HepG2 (cell line): Measurements from ENCODE around the gene ATP1A1. TPM values are rescaled to one million over a fixed set of nuclear protein-coding genes. Genes with fewer than 3 reads are reported as not detected.
A peak's percentile ranks its signal among the peaks of the same experiment; 100 is the strongest.

Experiments used
- ATAC-seq: fragments of 200-7000 bp; cut with Tn5 transposase; 3 replicates; pipeline ENCODE4 v1.9.1; 2020; ENCODE audit warnings: mild to moderate bottlenecking, moderate library complexity
- BruUV-seq: library from RNA; stranded (reverse); fragments of 400-500 nt; replicated peaks from 2 replicates; lab custom pipeline; 2021; lab: Mats Ljungman, UMichigan
- CTCF ChIA-PET: fragments of 300-600 bp; formaldehyde crosslinking; extraction: SDS; loops from one replicate; lab custom pipeline; 2021; ENCODE audit warnings: low total read pairs, inconsistent platforms, low intra/inter-chr PET ratio; lab: Yijun Ruan, JAX
- POLR2A ChIA-PET: fragments of 350-600 bp; sonication (Branson Sonifier 250); formaldehyde crosslinking; loops from one replicate; lab custom pipeline; 2020; ENCODE audit warnings: antibody characterized with exemption, inconsistent platforms; lab: Yijun Ruan, JAX
- DNase-seq: peaks from one replicate; pipeline ENCODE4 v3.0.0-alpha.2; 2015; ENCODE audit warnings: low spot score
- FAIRE-seq: peaks from 3 replicates; lab custom pipeline; 2011; peaks lifted over from hg19 to GRCh38; lab: Jason Lieb, UNC
- H2AFZ ChIP-seq: one replicate; pipeline ENCODE4 v1.6.1; 2011; ENCODE audit warnings: low read length, inconsistent platforms
- H3K27ac ChIP-seq: fragments of 300-600 bp; 3 replicates; pipeline ENCODE4 v1.8.0; 2011; ENCODE audit warnings: mixed run types, mild to moderate bottlenecking, mixed read lengths, low read length, inconsistent platforms; ENCODE audit not compliant: insufficient read depth; ENCODE audit errors: extremely low read length
- H3K27me3 ChIP-seq, 2 experiments: fragments of 200-600 bp in 1 of 2; 2 replicates in 1 of 2; 3 replicates in 1 of 2; pipeline versions ENCODE4 v1.6.0 to v1.8.0; 2011; ENCODE audit warnings: low read length in 2 of 2, mild to moderate bottlenecking in 2 of 2, moderate library complexity in 2 of 2, inconsistent platforms in 1 of 2; ENCODE audit not compliant: insufficient read depth in 2 of 2, control insufficient read depth in 1 of 2
- H3K36me3 ChIP-seq, 2 experiments: fragments of 200-600 bp in 1 of 2; replicated peaks in 1 of 2; 2 replicates in 1 of 2; 3 replicates in 1 of 2; pipeline versions ENCODE4 v1.5.1 to v1.8.0; 2011; ENCODE audit warnings: low read length in 2 of 2, inconsistent platforms in 1 of 2; ENCODE audit not compliant: insufficient read depth in 2 of 2, control insufficient read depth in 1 of 2
- H3K4me1 ChIP-seq: 2 replicates; pipeline ENCODE4 v1.5.1; 2012; ENCODE audit warnings: low read length, inconsistent platforms; ENCODE audit not compliant: insufficient read depth
- H3K4me2 ChIP-seq: 2 replicates; pipeline ENCODE4 v1.6.0; 2011; ENCODE audit warnings: low read depth, low read length, inconsistent platforms
- H3K4me3 ChIP-seq, 3 experiments: fragments of 200-600 bp in 1 of 3; sonication (generic), shearing (Covaris generic) in 1 of 3; replicated peaks in 1 of 3; 2 replicates each; pipeline ENCODE4 v1.5.1; 2011 to 2016; ENCODE audit warnings: low read length in 3 of 3, inconsistent platforms in 2 of 3, low read depth in 2 of 3, mild to moderate bottlenecking in 2 of 3, control low read depth in 1 of 3, mixed read lengths in 1 of 3; ENCODE audit not compliant: insufficient read depth in 1 of 3
- H3K79me2 ChIP-seq: one replicate; pipeline ENCODE4 v1.6.1; 2011; ENCODE audit warnings: low read length, inconsistent platforms; ENCODE audit not compliant: insufficient read depth
- H3K9ac ChIP-seq: 2 replicates; pipeline ENCODE4 v1.6.0; 2011; ENCODE audit warnings: mild to moderate bottlenecking, low read depth, low read length, inconsistent platforms; ENCODE audit not compliant: insufficient read depth
- H3K9me3 ChIP-seq: 2 replicates; pipeline ENCODE4 v1.5.1; 2012; ENCODE audit warnings: mild to moderate bottlenecking, low read length
- H4K20me1 ChIP-seq: 2 replicates; pipeline ENCODE4 v1.6.0; 2011; ENCODE audit warnings: inconsistent platforms, mild to moderate bottlenecking, low read length, moderate library complexity; ENCODE audit not compliant: insufficient read depth
- NFYB ChIP-seq: sonication (generic); formaldehyde crosslinking; IDR thresholded peaks from 2 replicates; pipeline ENCODE4 v1.4.0; 2020; ENCODE audit warnings: missing genetic modification reagents
- WGBS: methylation state at CpG from one replicate; pipeline ENCODE4 v1.1.6; 2017; ENCODE audit warnings: low lambda C conversion rate; 5-methylcytosine and 5-hydroxymethylcytosine counted together
- in situ Hi-C: cut with HindIII; loops from 2 replicates; pipeline ENCODE4 v1.10.0; 2017; ENCODE audit warnings: low pct_unique_long_range_greater_than_20kb; ENCODE audit not compliant: extremely low pct_ligation_motif_present
- intact Hi-C: fragments of 100-400 bp; cut with micrococcal nuclease; formaldehyde crosslinking; loops from one replicate; pipeline ENCODE4 v1.10.0; 2022; ENCODE audit not compliant: unreplicated experiment
- polyA plus RNA-seq, 8 experiments: library from polyadenylated mRNA; depleted of rRNA in 3 of 8; stranded (reverse) in 7 of 8; unstranded in 1 of 8; fragments of >200 nt; fragmentation: Illumina TruSeq in 4 of 8; extraction: Trizol in 4 of 8; gene quantifications; 2 replicates each; pipeline versions ENCODE4 v1.2.1 to v1.2.3, GENCODE V29; 2011 to 2016; ENCODE audit warnings: low read depth in 4 of 8, missing spikeins in 1 of 8, mixed read lengths in 1 of 8; ENCODE audit not compliant: insufficient read depth in 1 of 8
- total RNA-seq, 5 experiments: library from RNA; depleted of rRNA; stranded (reverse); fragments of >200 nt; fragmentation: Illumina TruSeq; extraction: Trizol; gene quantifications; 2 replicates each; pipeline ENCODE4 v1.2.3, GENCODE V29; 2016; ENCODE audit warnings: low read depth in 1 of 5
- TF ChIP-seq, protein P1 (sequence below), 2 experiments: IDR thresholded peaks; 2 replicates each; pipeline ENCODE4 v1.6.1; 2011 to 2012; ENCODE audit warnings: low read length in 2 of 2, borderline replicate concordance in 1 of 2, low read depth in 1 of 2, mild to moderate bottlenecking in 1 of 2, moderate library complexity in 1 of 2
- TF ChIP-seq, protein P2 (sequence below): sonication (generic); formaldehyde crosslinking; IDR thresholded peaks from 2 replicates; pipeline ENCODE4 v1.4.0; 2020; ENCODE audit warnings: missing genetic modification reagents, low read depth, mild to moderate bottlenecking, borderline replicate concordance
- TF ChIP-seq, protein P3 (sequence below): sonication (generic); formaldehyde crosslinking; IDR thresholded peaks from 2 replicates; pipeline ENCODE4 v1.8.0; 2023; ENCODE audit warnings: mild to moderate bottlenecking, missing genetic modification reagents
- TF ChIP-seq, protein P4 (sequence below): sonication (generic); formaldehyde crosslinking; conservative IDR thresholded peaks from 2 replicates; pipeline ENCODE4 v1.4.0; 2020; ENCODE audit warnings: mild to moderate bottlenecking, missing genetic modification reagents, moderate library complexity
- TF ChIP-seq, protein P5 (sequence below): sonication (generic); formaldehyde crosslinking; IDR thresholded peaks from 2 replicates; pipeline ENCODE4 v1.4.0; 2020; ENCODE audit warnings: mild to moderate bottlenecking, missing genetic modification reagents

ATP1A1 gene
- total and polyA plus RNA-seq, 2 of the 13 experiments (the other 11 are each of a cell fraction or from before 2014, with no cell fraction given) = 280 to 705 TPM

DNA sequence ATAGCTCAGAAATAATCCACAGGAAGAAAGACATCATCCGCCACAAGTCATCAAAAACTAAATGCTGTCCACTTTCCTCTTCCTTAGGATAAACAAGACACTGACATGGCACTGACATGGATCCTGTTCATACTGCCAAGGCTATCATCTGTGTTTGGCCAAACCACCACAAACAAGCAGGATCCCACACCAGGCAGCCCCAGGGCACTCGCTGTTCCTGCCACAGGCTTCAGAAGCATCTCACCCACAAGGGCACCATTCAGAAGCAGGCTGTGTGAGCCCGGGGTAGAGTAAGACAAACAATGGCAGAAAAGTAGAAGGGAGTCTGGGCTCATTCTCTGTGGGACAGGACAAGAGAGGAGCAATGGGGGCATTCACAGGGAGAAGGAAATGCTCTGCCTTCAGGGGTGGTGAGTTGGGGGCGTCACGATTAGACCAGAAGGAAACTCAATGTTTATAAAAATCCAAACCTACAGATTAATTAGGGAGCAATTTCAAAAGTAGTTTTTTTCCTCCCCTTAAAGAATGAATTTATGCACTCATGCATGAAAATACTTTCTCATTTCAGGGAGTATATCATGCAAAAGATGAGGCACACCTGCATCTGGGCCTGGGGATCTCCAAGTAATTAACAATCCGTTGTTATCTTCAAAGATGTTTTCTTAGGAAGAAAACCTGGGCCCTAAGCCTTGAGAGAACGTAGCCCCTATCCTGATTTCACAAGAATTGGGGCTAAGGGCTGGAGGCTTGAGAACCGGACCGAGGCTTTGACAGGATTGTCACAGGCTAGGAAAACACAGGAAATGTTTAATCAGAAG lies 43.3 kb upstream of the ATP1A1 start:
- POLR2A ChIA-PET = no interaction called here
- 0 out of 2 replicates have a peak overlapping the region, but pooled peaks have one; percentile 8 for H3K4me2 ChIP-seq
- TF ChIP-seq, protein P1, sequence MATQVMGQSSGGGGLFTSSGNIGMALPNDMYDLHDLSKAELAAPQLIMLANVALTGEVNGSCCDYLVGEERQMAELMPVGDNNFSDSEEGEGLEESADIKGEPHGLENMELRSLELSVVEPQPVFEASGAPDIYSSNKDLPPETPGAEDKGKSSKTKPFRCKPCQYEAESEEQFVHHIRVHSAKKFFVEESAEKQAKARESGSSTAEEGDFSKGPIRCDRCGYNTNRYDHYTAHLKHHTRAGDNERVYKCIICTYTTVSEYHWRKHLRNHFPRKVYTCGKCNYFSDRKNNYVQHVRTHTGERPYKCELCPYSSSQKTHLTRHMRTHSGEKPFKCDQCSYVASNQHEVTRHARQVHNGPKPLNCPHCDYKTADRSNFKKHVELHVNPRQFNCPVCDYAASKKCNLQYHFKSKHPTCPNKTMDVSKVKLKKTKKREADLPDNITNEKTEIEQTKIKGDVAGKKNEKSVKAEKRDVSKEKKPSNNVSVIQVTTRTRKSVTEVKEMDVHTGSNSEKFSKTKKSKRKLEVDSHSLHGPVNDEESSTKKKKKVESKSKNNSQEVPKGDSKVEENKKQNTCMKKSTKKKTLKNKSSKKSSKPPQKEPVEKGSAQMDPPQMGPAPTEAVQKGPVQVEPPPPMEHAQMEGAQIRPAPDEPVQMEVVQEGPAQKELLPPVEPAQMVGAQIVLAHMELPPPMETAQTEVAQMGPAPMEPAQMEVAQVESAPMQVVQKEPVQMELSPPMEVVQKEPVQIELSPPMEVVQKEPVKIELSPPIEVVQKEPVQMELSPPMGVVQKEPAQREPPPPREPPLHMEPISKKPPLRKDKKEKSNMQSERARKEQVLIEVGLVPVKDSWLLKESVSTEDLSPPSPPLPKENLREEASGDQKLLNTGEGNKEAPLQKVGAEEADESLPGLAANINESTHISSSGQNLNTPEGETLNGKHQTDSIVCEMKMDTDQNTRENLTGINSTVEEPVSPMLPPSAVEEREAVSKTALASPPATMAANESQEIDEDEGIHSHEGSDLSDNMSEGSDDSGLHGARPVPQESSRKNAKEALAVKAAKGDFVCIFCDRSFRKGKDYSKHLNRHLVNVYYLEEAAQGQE (IDR thresholded peaks at IDR 0.05; ENCODE audit: borderline replicate concordance in 1 of 2, low read depth in 1 of 2, low read length in 2 of 2) = no peak
- TF ChIP-seq, protein P2, sequence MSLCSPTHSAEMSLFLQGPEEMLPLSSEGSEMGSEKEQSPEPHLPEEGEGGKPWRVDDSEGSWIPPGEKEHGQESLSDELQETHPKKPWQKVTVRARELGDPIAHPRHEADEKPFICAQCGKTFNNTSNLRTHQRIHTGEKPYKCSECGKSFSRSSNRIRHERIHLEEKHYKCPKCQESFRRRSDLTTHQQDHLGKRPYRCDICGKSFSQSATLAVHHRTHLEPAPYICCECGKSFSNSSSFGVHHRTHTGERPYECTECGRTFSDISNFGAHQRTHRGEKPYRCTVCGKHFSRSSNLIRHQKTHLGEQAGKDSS (CRISPR knock-in tag) = no peak
- TF ChIP-seq, protein P3, sequence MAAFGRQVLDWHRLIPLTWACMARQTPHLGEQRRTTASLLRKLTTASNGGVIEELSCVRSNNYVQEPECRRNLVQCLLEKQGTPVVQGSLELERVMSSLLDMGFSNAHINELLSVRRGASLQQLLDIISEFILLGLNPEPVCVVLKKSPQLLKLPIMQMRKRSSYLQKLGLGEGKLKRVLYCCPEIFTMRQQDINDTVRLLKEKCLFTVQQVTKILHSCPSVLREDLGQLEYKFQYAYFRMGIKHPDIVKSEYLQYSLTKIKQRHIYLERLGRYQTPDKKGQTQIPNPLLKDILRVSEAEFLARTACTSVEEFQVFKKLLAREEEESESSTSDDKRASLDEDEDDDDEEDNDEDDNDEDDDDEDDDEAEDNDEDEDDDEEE (CRISPR knock-in tag) = no peak
- TF ChIP-seq, protein P4, sequence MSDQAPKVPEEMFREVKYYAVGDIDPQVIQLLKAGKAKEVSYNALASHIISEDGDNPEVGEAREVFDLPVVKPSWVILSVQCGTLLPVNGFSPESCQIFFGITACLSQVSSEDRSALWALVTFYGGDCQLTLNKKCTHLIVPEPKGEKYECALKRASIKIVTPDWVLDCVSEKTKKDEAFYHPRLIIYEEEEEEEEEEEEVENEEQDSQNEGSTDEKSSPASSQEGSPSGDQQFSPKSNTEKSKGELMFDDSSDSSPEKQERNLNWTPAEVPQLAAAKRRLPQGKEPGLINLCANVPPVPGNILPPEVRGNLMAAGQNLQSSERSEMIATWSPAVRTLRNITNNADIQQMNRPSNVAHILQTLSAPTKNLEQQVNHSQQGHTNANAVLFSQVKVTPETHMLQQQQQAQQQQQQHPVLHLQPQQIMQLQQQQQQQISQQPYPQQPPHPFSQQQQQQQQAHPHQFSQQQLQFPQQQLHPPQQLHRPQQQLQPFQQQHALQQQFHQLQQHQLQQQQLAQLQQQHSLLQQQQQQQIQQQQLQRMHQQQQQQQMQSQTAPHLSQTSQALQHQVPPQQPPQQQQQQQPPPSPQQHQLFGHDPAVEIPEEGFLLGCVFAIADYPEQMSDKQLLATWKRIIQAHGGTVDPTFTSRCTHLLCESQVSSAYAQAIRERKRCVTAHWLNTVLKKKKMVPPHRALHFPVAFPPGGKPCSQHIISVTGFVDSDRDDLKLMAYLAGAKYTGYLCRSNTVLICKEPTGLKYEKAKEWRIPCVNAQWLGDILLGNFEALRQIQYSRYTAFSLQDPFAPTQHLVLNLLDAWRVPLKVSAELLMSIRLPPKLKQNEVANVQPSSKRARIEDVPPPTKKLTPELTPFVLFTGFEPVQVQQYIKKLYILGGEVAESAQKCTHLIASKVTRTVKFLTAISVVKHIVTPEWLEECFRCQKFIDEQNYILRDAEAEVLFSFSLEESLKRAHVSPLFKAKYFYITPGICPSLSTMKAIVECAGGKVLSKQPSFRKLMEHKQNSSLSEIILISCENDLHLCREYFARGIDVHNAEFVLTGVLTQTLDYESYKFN = no peak
- TF ChIP-seq NFYB (CRISPR knock-in tag) = no peak
- TF ChIP-seq, protein P5, sequence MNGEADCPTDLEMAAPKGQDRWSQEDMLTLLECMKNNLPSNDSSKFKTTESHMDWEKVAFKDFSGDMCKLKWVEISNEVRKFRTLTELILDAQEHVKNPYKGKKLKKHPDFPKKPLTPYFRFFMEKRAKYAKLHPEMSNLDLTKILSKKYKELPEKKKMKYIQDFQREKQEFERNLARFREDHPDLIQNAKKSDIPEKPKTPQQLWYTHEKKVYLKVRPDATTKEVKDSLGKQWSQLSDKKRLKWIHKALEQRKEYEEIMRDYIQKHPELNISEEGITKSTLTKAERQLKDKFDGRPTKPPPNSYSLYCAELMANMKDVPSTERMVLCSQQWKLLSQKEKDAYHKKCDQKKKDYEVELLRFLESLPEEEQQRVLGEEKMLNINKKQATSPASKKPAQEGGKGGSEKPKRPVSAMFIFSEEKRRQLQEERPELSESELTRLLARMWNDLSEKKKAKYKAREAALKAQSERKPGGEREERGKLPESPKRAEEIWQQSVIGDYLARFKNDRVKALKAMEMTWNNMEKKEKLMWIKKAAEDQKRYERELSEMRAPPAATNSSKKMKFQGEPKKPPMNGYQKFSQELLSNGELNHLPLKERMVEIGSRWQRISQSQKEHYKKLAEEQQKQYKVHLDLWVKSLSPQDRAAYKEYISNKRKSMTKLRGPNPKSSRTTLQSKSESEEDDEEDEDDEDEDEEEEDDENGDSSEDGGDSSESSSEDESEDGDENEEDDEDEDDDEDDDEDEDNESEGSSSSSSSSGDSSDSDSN = no peak

More for the DNA sequence above, 43.3 kb upstream of the ATP1A1 start:
- Histone ChIP-seq H3K4me3 (no peak overlapping the region), H3K36me3 (no peaks in the 10 kb centered on the region), H2AFZ (no peak overlapping the region), H4K20me1 (no peaks in the 10 kb centered on the region), H3K27me3 (peaks cover 0 to 13% of the 10 kb centered on the region in 2 experiments; a peak in 1 of 5 replicates), H3K9me3 (no peaks in the 10 kb centered on the region), H3K4me1 (peaks cover 41% of the 10 kb centered on the region), H3K9ac (no peak overlapping the region), H3K27ac (no peak overlapping the region), H3K79me2 (no peaks in the 10 kb centered on the region)
- no peak for FAIRE-seq
- 32% methylated on average over 9 of the region's 9 CpGs for WGBS
- no TSS peak for BruUV-seq
- intact Hi-C loops = no loop called here
- DNase-seq = no peak
- in situ Hi-C loops = no loop called here
- CTCF ChIA-PET = no interaction called here
- peak; percentile 34; the same call in 1 of the 3 replicates for ATAC-seq
